B cell (primary cell): ENCODE data around the gene HTR1B.

Source experiments
- CTCF ChIP-seq: fragments of 200-600 bp; IDR thresholded peaks from one replicate; pipeline ENCODE4 v1.8.0; 2022; ENCODE audit warnings: antibody characterized with exemption, mild to moderate bottlenecking
- EZH2 ChIP-seq: IDR thresholded peaks from 2 replicates; pipeline ENCODE4 v1.6.1; 2012; ENCODE audit warnings: borderline replicate concordance, low read depth, mild to moderate bottlenecking, moderate library complexity, low read length; ENCODE audit not compliant: insufficient read depth, poor library complexity, severe bottlenecking

GRCh38 chr6:77474286-77474956 lies 11.1 kb upstream of the HTR1B start:
- TF ChIP-seq CTCF (no peak), EZH2 (no peak)
